HL-60 (cell line): ENCODE results near the gene MPLKIP.
"Not testable (repeated sequence)": the region's sequence is repeated elsewhere in the genome, so short reads cannot be mapped to it uniquely, and the experiment has no call there.

Source experiments
- POLR2AphosphoS5 ChIP-seq: IDR thresholded peaks from 2 replicates; pipeline ENCODE4 v1.6.1; 2012; ENCODE audit warnings: low read depth
- TF ChIP-seq, protein P1 (sequence below): IDR thresholded peaks from one replicate; pipeline ENCODE4 v1.5.1; 2011; ENCODE audit warnings: low read length, control low read depth, inconsistent platforms; ENCODE audit not compliant: insufficient read depth

DNA sequence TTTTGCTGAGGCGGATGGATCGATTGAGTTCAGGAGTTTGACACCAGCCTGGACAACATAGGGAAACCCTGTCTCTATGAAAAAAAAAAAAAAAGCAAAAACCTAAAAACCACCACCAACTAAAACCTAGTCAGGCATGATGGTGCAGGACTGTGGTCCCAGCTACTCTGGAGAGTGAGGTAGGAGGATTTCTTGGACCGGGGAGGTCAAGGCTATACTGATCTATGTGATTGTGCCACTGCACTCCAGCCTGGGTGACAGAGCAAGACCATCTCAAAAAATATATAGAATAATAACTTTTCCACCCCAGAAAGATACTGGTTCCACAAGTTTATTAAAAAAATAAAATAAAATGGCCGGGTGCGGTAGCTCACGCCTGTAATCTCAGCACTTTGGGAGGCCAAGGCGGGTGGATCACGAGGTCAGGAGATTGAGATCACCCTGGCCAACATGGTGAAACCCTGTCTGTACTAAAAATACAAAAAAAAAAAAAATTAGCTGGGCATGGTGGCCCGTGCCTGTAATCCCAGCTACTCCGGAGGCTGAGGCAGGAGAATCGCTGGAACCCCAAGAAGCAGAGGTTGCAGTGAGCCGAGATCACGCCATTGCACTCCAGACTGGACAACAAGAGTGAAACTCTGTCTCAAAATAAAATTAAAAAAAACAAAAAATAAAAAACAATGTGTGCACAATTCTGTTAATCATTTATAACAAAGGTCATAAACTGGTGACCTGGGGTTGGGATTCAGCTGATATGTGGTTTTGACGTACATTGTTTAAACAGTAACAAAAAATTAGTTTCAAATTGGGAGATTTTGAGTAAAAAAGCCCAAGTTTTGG is 12.1 kb downstream of the MPLKIP start:
- TF ChIP-seq, protein P1, sequence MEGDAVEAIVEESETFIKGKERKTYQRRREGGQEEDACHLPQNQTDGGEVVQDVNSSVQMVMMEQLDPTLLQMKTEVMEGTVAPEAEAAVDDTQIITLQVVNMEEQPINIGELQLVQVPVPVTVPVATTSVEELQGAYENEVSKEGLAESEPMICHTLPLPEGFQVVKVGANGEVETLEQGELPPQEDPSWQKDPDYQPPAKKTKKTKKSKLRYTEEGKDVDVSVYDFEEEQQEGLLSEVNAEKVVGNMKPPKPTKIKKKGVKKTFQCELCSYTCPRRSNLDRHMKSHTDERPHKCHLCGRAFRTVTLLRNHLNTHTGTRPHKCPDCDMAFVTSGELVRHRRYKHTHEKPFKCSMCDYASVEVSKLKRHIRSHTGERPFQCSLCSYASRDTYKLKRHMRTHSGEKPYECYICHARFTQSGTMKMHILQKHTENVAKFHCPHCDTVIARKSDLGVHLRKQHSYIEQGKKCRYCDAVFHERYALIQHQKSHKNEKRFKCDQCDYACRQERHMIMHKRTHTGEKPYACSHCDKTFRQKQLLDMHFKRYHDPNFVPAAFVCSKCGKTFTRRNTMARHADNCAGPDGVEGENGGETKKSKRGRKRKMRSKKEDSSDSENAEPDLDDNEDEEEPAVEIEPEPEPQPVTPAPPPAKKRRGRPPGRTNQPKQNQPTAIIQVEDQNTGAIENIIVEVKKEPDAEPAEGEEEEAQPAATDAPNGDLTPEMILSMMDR, result not testable (repeated sequence)
- TF ChIP-seq POLR2AphosphoS5, result not testable (repeated sequence)
